Lung (tissue), 12 donors: ENCODE results near the gene THSD7A. TPM values are rescaled to one million over a fixed set of nuclear protein-coding genes. Genes with fewer than 3 reads are reported as not detected.
"Not testable (repeated sequence)": the region's sequence is repeated elsewhere in the genome, so short reads cannot be mapped to it uniquely, and the experiment has no call there.

ENCODE experiments used
- ATAC-seq: fragments of 200-7000 bp; cut with Tn5 transposase; one replicate; pipeline ENCODE4 v1.9.1; 2020; ENCODE audit warnings: moderate number of reproducible peaks; ENCODE audit not compliant: insufficient read depth, low FRiP score
- DNase-seq, 3 donors: peaks; one replicate each; pipeline ENCODE4 v3.0.0-alpha.2; 2013 to 2017
- H3K27ac ChIP-seq, 2 donors: one replicate each; pipeline ENCODE4 v1.5.1; 2013; ENCODE audit warnings: mild to moderate bottlenecking in 2 of 2, moderate library complexity in 2 of 2, control low read depth in 1 of 2, inconsistent platforms in 1 of 2, low read depth in 1 of 2, low read length in 1 of 2
- H3K27me3 ChIP-seq, 3 donors: one replicate each; pipeline ENCODE4 v1.5.1; 2013; ENCODE audit warnings: low read length in 2 of 3; ENCODE audit not compliant: control insufficient read depth in 3 of 3, insufficient read depth in 3 of 3
- H3K36me3 ChIP-seq, 4 donors: one replicate each; pipeline ENCODE4 v1.5.1; 2013; ENCODE audit warnings: low read length in 4 of 4, mild to moderate bottlenecking in 1 of 4, moderate library complexity in 1 of 4; ENCODE audit not compliant: control insufficient read depth in 4 of 4, insufficient read depth in 4 of 4
- H3K4me1 ChIP-seq, 5 donors: one replicate each; pipeline ENCODE4 v1.5.1; 2013; ENCODE audit warnings: low read length in 5 of 5, mild to moderate bottlenecking in 2 of 5, moderate library complexity in 1 of 5; ENCODE audit not compliant: control insufficient read depth in 5 of 5, insufficient read depth in 5 of 5
- H3K4me3 ChIP-seq: one replicate; pipeline ENCODE4 v1.5.1; 2013; ENCODE audit warnings: mild to moderate bottlenecking, control low read depth, moderate library complexity
- H3K9ac ChIP-seq, 2 donors: one replicate each; pipeline ENCODE4 v1.5.1; 2013; ENCODE audit warnings: low read length in 2 of 2, control low read depth in 1 of 2; ENCODE audit not compliant: insufficient read depth in 1 of 2
- H3K9me3 ChIP-seq, 4 donors: one replicate each; pipeline ENCODE4 v1.5.1; 2013; ENCODE audit warnings: low read length in 3 of 4, mild to moderate bottlenecking in 1 of 4, moderate library complexity in 1 of 4; ENCODE audit not compliant: control insufficient read depth in 4 of 4, insufficient read depth in 3 of 4
- CTCF ChIP-seq: IDR thresholded peaks from 2 replicates; pipeline ENCODE4 v1.5.1; 2012; ENCODE audit warnings: mild to moderate bottlenecking; ENCODE audit errors: control extremely low read depth, extremely low read depth
- WGBS, 2 donors: extraction: QIAGEN DNeasy Blood & Tissue Kit; methylation state at CpG; one replicate each; pipeline ENCODE4 v1.1.7; 2013; 5-methylcytosine and 5-hydroxymethylcytosine counted together
- polyA plus RNA-seq, 2 donors: library from polyadenylated mRNA; stranded (reverse); fragments of 200-250 nt; gene quantifications; one replicate each; pipeline ENCODE4 v1.2.1, GENCODE V29; 2013
- total RNA-seq, 2 donors: library from RNA; depleted of rRNA in 1 of 2; stranded (reverse); fragments of >200 nt in 1 of 2; gene quantifications; one replicate each; pipeline ENCODE4 v1.2.1, GENCODE V29; 2014 to 2021
- donor health status: control.
- donor health status: control.
- donor health status: Bipolar disorder and iron deficiency.
- donor health status: healthy.
- donor health status: DM: yes; HTN: yes; CAD: no.

THSD7A gene
- total and polyA plus RNA-seq, 4 donors = 0.53 to 12.1 (median 4.5) TPM

- Histone ChIP-seq H3K9ac (no peak overlapping the region), H3K4me1 (no peaks in the 10 kb centered on the region), H3K27me3 (no peaks in the 10 kb centered on the region), H3K4me3 (no peak overlapping the region), H3K9me3 (no peaks in the 10 kb centered on the region), H3K27ac (no peak overlapping the region), H3K36me3 (peaks cover 0 to 2% (median 0%) of the 10 kb centered on the region in 4 donors)
- 52 to 85% methylated on average over 3 of the region's 3 CpGs for WGBS, 2 donors
- DNase-seq = no peak
- TF ChIP-seq CTCF = no peak
- no peak for ATAC-seq
Measured at GRCh38 chr7:11529382-11529781, 302.6 kb downstream of the THSD7A start.

GRCh38 chr7:11527707-11528106 is 304.3 kb downstream of the THSD7A start:
- Histone ChIP-seq H3K27ac (no peak overlapping the region), H3K36me3 (no peaks in the 10 kb centered on the region), H3K9me3 (no peaks in the 10 kb centered on the region), H3K4me3 (no peak overlapping the region), H3K9ac (no peak overlapping the region), H3K4me1 (no peaks in the 10 kb centered on the region), H3K27me3 (no peaks in the 10 kb centered on the region)
- 86 to 87% methylated on average over 2 of the region's 2 CpGs for WGBS, 2 donors
- no peak for ATAC-seq
- DNase-seq = no peak
- TF ChIP-seq CTCF = no peak

GRCh38 chr7:11524476-11525397 is 307.3 kb downstream of the THSD7A start:
- no peak for ATAC-seq
- H3K9me3 ChIP-seq = no peaks in the 10 kb centered on the region
- no peaks in the 10 kb centered on the region for H3K36me3 ChIP-seq
- 82 to 89% methylated on average over 5 of the region's 5 CpGs for WGBS, 2 donors
- DNase-seq = no peak
- no peak overlapping the region for H3K4me3 ChIP-seq
- TF ChIP-seq CTCF = no peak
- no peaks in the 10 kb centered on the region for H3K4me1 ChIP-seq
- no peak overlapping the region for H3K27ac ChIP-seq
- no peak overlapping the region for H3K9ac ChIP-seq
- no peaks in the 10 kb centered on the region for H3K27me3 ChIP-seq

GRCh38 chr7:11521964-11522499 is 310.0 kb downstream of the THSD7A start:
- DNase-seq = peak in 1 of 3 donors; percentile 12
- H3K4me1 ChIP-seq, H3K9ac ChIP-seq, H3K4me3 ChIP-seq, H3K27ac ChIP-seq, H3K36me3 ChIP-seq, ATAC-seq, H3K9me3 ChIP-seq, H3K27me3 ChIP-seq: not testable (repeated sequence)
- 69 to 84% methylated on average over 2 of the region's 2 CpGs for WGBS, 2 donors
